ENCODE results near the gene SCN4B.

DNA sequence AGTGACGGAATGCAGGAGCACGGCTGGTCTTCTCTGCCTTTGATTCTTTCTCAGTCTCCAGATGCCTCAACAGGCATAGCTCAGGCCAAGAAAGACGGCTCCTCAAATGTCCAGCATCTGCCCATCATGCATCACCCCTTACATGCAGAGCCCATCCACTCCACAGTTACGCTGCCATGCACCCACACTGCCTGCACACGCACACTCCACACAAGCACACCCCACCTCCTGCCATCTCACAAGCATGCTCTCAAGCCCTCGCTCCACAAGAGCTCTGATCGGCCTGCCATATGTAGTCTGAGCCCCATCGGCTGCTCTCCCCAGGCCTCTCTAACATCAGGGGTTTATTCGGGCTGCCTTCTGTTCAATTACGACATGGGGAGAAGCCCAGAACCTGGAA lies 18.8 kb downstream of the SCN4B start:
- TF ChIP-seq, protein P1, sequence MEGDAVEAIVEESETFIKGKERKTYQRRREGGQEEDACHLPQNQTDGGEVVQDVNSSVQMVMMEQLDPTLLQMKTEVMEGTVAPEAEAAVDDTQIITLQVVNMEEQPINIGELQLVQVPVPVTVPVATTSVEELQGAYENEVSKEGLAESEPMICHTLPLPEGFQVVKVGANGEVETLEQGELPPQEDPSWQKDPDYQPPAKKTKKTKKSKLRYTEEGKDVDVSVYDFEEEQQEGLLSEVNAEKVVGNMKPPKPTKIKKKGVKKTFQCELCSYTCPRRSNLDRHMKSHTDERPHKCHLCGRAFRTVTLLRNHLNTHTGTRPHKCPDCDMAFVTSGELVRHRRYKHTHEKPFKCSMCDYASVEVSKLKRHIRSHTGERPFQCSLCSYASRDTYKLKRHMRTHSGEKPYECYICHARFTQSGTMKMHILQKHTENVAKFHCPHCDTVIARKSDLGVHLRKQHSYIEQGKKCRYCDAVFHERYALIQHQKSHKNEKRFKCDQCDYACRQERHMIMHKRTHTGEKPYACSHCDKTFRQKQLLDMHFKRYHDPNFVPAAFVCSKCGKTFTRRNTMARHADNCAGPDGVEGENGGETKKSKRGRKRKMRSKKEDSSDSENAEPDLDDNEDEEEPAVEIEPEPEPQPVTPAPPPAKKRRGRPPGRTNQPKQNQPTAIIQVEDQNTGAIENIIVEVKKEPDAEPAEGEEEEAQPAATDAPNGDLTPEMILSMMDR (IDR thresholded peaks at IDR 0.05; ENCODE audit: low read depth, low read length) = no peak
- TF ChIP-seq, protein P2, sequence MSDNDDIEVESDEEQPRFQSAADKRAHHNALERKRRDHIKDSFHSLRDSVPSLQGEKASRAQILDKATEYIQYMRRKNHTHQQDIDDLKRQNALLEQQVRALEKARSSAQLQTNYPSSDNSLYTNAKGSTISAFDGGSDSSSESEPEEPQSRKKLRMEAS (IDR thresholded peaks at IDR 0.05; ENCODE audit: low read depth, low read length) = no peak
